GM06990 (cell line): ENCODE results near the gene SH3GLB1.

ENCODE experiments used
- DNase-seq: peaks from one replicate; pipeline ENCODE4 v3.0.0-alpha.2; 2011; ENCODE audit not compliant: insufficient read length; ENCODE audit errors: extremely low read depth
- H3K27me3 ChIP-seq: replicated peaks from 2 replicates; pipeline ENCODE4 v1.6.0; 2011; ENCODE audit warnings: low read length; ENCODE audit not compliant: control insufficient read depth, insufficient read depth
- H3K36me3 ChIP-seq: 2 replicates; pipeline ENCODE4 v1.5.1; 2011; ENCODE audit warnings: low read length; ENCODE audit not compliant: control insufficient read depth, insufficient read depth
- H3K4me3 ChIP-seq: replicated peaks from 2 replicates; pipeline ENCODE4 v1.5.1; 2011; ENCODE audit warnings: low read depth, mild to moderate bottlenecking, control low read depth, low read length
- CTCF ChIP-seq: IDR thresholded peaks from 2 replicates; pipeline ENCODE4 v1.5.1; 2011; ENCODE audit warnings: low read length, control low read depth, mild to moderate bottlenecking, inconsistent platforms; ENCODE audit not compliant: insufficient read depth, poor library complexity, severe bottlenecking

Gene SH3GLB1

DNA sequence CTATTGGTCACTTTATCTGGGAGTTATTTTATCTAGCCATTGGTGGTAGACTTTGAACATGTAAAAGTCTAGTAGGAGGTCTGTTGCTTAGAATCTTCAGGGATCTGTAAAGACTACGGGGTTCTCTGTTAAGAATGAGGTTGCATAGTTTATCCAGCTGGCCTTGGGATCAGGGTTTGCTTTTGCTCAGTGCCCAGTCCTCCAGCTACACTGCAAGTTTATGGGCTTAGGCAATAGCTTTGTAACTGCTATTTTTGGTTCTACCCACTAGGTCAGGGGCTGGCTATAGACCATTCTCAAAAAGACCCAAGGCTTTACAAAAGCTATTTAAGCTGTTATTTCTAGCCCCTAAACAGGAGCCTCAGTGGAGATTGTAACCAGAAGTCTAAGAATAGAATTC lies 9.8 kb downstream of the SH3GLB1 start:
- H3K36me3 ChIP-seq, result peaks cover 2% of the 10 kb centered on the region
- DNase-seq, result no peak
- H3K27me3 ChIP-seq, result no peaks in the 10 kb centered on the region
- no peak for TF ChIP-seq CTCF
- no peak overlapping the region for H3K4me3 ChIP-seq

DNA sequence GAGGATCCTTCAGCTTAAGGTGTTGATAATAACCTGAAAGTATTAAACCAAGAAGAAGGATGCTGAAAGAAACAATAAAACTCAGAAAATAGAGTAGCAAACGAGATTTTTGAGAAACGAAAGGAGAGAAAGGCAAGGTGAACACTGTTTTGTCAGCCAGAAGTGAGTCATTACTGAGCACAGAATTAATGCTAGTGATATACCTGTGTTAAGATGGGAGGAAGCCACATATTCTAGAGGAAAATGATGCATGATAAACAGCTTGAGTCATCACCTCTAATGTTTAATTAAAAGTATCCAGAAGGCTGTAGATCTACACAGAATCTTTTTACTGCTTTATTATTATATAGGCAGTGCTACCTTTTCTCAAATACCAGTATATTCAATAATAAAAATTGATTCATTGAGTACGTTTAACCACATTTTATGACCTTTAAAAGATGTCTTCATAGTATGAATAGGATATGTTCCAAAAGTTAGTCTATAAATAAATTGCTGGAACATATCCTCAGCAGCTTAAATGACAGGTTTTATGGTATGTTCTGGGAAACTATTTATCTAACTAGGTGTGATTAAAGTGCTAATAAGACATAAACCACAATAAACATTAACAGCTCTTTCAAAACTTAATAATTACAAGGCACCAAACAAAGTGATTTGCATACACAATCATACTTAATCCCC lies 10.3 kb downstream of the SH3GLB1 start:
- Histone ChIP-seq H3K36me3 (peaks cover 2% of the 10 kb centered on the region), H3K4me3 (no peak overlapping the region), H3K27me3 (no peaks in the 10 kb centered on the region)
- TF ChIP-seq CTCF, result no peak
- DNase-seq, result no peak

GRCh38 chr1:86718786-86719185 lies 14.4 kb downstream of the SH3GLB1 start:
- no peak overlapping the region for H3K4me3 ChIP-seq
- DNase-seq, result no peak
- peaks cover 3% of the 10 kb centered on the region for H3K36me3 ChIP-seq
- no peak for TF ChIP-seq CTCF
- H3K27me3 ChIP-seq, result no peaks in the 10 kb centered on the region

- Histone ChIP-seq H3K36me3 (peaks cover 2% of the 10 kb centered on the region), H3K27me3 (no peaks in the 10 kb centered on the region), H3K4me3 (no peak overlapping the region)
- DNase-seq, result no peak
- no peak for TF ChIP-seq CTCF
These were observed 27.0 kb downstream of the SH3GLB1 start for GRCh38 chr1:86731416-86731815.

DNA sequence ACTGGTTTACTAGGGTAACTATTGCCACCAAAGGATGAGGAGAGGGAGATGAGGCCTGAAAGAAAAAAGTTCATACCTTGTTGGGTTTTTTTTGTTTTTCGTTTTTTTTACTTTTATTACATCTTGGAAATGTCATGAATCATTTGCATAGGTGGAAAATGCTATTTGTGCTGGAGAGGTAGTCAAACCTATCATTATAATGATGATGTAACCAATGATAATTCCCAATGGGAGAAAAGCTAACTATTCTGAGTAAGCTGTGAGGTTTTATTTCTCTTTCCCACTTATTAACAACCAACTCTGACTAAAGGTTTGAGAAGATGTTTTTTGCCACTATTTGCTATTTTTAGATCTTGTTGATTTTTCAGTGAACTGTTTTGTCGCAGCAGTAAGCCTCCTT lies 29.0 kb downstream of the SH3GLB1 start:
- no peak for TF ChIP-seq CTCF
- H3K27me3 ChIP-seq, result no peaks in the 10 kb centered on the region
- no peak overlapping the region for H3K4me3 ChIP-seq
- H3K36me3 ChIP-seq, result peaks cover 4% of the 10 kb centered on the region
- DNase-seq, result no peak
